Brain pericyte (primary cell): Measurements from ENCODE around the gene NCR1.
"Not testable (repeated sequence)": the region's sequence is repeated elsewhere in the genome, so short reads cannot be mapped to it uniquely, and the experiment has no call there.

ENCODE experiments used
- DNase-seq: peaks from one replicate; pipeline ENCODE4 v3.0.0-alpha.2; 2012; ENCODE audit warnings: low read depth, low spot score

Gene NCR1

GRCh38 chr19:54906819-54907218 lies 871 bp downstream of the NCR1 start:
- no peak for DNase-seq

GRCh38 chr19:54907899-54908298 lies 2.0 kb downstream of the NCR1 start:
- DNase-seq = not testable (repeated sequence)

GRCh38 chr19:54916822-54917221 lies 10.9 kb downstream of the NCR1 start:
- DNase-seq = no peak

GRCh38 chr19:54918499-54918898 lies 12.6 kb downstream of the NCR1 start:
- DNase-seq = no peak

- DNase-seq = not testable (repeated sequence)
Measured at GRCh38 chr19:54919646-54920563, 14.0 kb downstream of the NCR1 start.

GRCh38 chr19:54921082-54921481 lies 15.1 kb downstream of the NCR1 start:
- no peak for DNase-seq

- DNase-seq = no peak
Measured at GRCh38 chr19:54923276-54923675, 17.3 kb downstream of the NCR1 start.

GRCh38 chr19:54928299-54928698 lies 22.4 kb downstream of the NCR1 start:
- no peak for DNase-seq

- DNase-seq = no peak
Measured at GRCh38 chr19:54937926-54938325, 32.0 kb downstream of the NCR1 start.

- no peak for DNase-seq
Measured at GRCh38 chr19:54938906-54939305, 33.0 kb downstream of the NCR1 start.

- DNase-seq = not testable (repeated sequence)
Measured at GRCh38 chr19:54939538-54939937, 33.6 kb downstream of the NCR1 start.

GRCh38 chr19:54943772-54944361 lies 37.9 kb downstream of the NCR1 start:
- not testable (repeated sequence) for DNase-seq

GRCh38 chr19:54947381-54947780 lies 41.4 kb downstream of the NCR1 start, which contains the start of gene NLRP7:
TSS of gene NLRP7 (minus strand) at chr19:54947530.
- no peak for DNase-seq

GRCh38 chr19:54949412-54949811 lies 43.5 kb downstream of the NCR1 start:
- DNase-seq = no peak

- not testable (repeated sequence) for DNase-seq
Measured at GRCh38 chr19:54950580-54950979, 44.6 kb downstream of the NCR1 start.

- no peak for DNase-seq
Measured at GRCh38 chr19:54952591-54953344, 46.8 kb downstream of the NCR1 start.

GRCh38 chr19:54953345-54953713 lies 47.4 kb downstream of the NCR1 start:
- DNase-seq = not testable (repeated sequence)

GRCh38 chr19:54955376-54955775 lies 49.4 kb downstream of the NCR1 start:
- DNase-seq = no peak

- no peak for DNase-seq
Measured at GRCh38 chr19:54959840-54960239, 53.9 kb downstream of the NCR1 start.
